Stimulated activated CD4-positive, alpha-beta T cell treated with anti-CD3 and anti-CD28 coated beads, Interleukin-12 subunit alpha, Interleukin-12 subunit beta, amount 100 ng/mL, for 4 hours (primary cell): Measurements from ENCODE around the gene ETHE1.
"Not testable (repeated sequence)": the region's sequence is repeated elsewhere in the genome, so short reads cannot be mapped to it uniquely, and the experiment has no call there.

ENCODE experiments used
- DNase-seq: peaks from one replicate; pipeline ENCODE4 v3.0.0-alpha.2; 2020

The ETHE1 gene

GRCh38 chr19:43551399-43552197, 24.6 kb upstream of the ETHE1 start:
- no peak for DNase-seq

- DNase-seq = no peak
Observed at GRCh38 chr19:43548706-43549105, 21.7 kb upstream of the ETHE1 start.

- DNase-seq = not testable (repeated sequence)
Observed at GRCh38 chr19:43547926-43548325, 20.9 kb upstream of the ETHE1 start.

- no peak for DNase-seq
Observed at GRCh38 chr19:43546581-43546980, 19.6 kb upstream of the ETHE1 start.

GRCh38 chr19:43545981-43546380, 19.0 kb upstream of the ETHE1 start:
- DNase-seq = no peak

GRCh38 chr19:43545276-43545675, 18.3 kb upstream of the ETHE1 start:
- no peak for DNase-seq

GRCh38 chr19:43544077-43544476, 17.1 kb upstream of the ETHE1 start:
- no peak for DNase-seq

- no peak for DNase-seq
Observed at GRCh38 chr19:43541920-43542650, 15.1 kb upstream of the ETHE1 start.

- no peak for DNase-seq
Observed at GRCh38 chr19:43540381-43540780, 13.4 kb upstream of the ETHE1 start.

- DNase-seq = no peak
Observed at GRCh38 chr19:43538922-43539321, 11.9 kb upstream of the ETHE1 start.

- DNase-seq = peak; percentile 31
Observed at GRCh38 chr19:43534816-43535761, 8.1 kb upstream of the ETHE1 start.

- no peak for DNase-seq
Observed at GRCh38 chr19:43534305-43534815, 7.4 kb upstream of the ETHE1 start.

GRCh38 chr19:43533546-43534304, 6.7 kb upstream of the ETHE1 start:
- DNase-seq = peak; percentile 90

- DNase-seq = peak; percentile 84
Observed at GRCh38 chr19:43532962-43533545, 6.1 kb upstream of the ETHE1 start, which contains the start of gene ZNF575. ZNF575 (plus strand) TSS chr19:43533188; CDS start chr19:43534423, 1,235 bp downstream.

GRCh38 chr19:43532571-43532961, 5.6 kb upstream of the ETHE1 start:
- DNase-seq = no peak

- DNase-seq = no peak
Observed at GRCh38 chr19:43527860-43528622, 1.0 kb upstream of the ETHE1 start.

GRCh38 chr19:43525836-43526771, 897 bp downstream of the ETHE1 start:
- peak; percentile 22 for DNase-seq

- DNase-seq = peak; percentile 26
Observed at GRCh38 chr19:43524922-43525835, 1.8 kb downstream of the ETHE1 start.
